ENCODE measurements around the gene NMNAT2.

DNA sequence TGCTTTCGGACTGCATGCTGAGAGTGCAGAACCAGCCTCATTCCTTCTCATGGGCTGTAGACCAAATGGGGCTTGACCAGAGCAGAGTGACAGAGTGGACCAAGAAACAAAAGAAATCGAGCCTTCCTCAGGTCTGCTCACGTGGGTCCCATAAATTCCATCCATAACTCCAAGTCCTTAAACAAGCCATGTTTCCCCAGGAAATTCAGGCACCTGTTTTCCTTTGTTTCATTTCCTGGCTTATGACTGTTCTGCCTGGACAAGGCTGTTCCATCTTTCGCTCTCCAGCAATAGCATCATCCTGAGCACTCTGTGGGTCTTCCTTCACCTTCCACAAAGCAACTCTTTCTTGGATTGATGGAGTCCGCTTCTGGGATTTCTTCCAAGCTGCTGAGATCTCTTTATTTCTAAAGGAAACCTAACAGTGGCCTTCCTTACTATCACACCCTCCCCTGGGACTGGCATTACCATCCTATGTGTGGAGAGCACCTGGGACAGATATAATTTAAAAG, 168.2 kb downstream of the NMNAT2 start:
- TF ChIP-seq POLR2AphosphoS5 (IDR thresholded peaks at IDR 0.05; ENCODE audit: low read depth) (no peak), CREB1 (CRISPR knock-in tag; IDR thresholded peaks at IDR 0.05; ENCODE audit: low read depth) (no peak), ZNF331 (CRISPR knock-in tag; IDR thresholded peaks at IDR 0.05; ENCODE audit: low read depth) (no peak), NANOG (IDR thresholded peaks at IDR 0.05; ENCODE audit: borderline replicate concordance) (no peak), EZH2 (IDR thresholded peaks at IDR 0.05; ENCODE audit: low read depth, unreplicated experiment) (no peak), EZH2phosphoT487 (IDR thresholded peaks at IDR 0.05; ENCODE audit: unreplicated experiment) (no peak), ZNF114 (CRISPR knock-in tag; IDR thresholded peaks at IDR 0.05) (no peak), JUNB (IDR thresholded peaks at IDR 0.05; ENCODE audit: unreplicated experiment) (no peak)
- TF ChIP-seq, protein P1, sequence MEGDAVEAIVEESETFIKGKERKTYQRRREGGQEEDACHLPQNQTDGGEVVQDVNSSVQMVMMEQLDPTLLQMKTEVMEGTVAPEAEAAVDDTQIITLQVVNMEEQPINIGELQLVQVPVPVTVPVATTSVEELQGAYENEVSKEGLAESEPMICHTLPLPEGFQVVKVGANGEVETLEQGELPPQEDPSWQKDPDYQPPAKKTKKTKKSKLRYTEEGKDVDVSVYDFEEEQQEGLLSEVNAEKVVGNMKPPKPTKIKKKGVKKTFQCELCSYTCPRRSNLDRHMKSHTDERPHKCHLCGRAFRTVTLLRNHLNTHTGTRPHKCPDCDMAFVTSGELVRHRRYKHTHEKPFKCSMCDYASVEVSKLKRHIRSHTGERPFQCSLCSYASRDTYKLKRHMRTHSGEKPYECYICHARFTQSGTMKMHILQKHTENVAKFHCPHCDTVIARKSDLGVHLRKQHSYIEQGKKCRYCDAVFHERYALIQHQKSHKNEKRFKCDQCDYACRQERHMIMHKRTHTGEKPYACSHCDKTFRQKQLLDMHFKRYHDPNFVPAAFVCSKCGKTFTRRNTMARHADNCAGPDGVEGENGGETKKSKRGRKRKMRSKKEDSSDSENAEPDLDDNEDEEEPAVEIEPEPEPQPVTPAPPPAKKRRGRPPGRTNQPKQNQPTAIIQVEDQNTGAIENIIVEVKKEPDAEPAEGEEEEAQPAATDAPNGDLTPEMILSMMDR (conservative IDR thresholded peaks at IDR 0.05; ENCODE audit: low read depth in 2 of 2): no peak
- TF ChIP-seq, protein P2, sequence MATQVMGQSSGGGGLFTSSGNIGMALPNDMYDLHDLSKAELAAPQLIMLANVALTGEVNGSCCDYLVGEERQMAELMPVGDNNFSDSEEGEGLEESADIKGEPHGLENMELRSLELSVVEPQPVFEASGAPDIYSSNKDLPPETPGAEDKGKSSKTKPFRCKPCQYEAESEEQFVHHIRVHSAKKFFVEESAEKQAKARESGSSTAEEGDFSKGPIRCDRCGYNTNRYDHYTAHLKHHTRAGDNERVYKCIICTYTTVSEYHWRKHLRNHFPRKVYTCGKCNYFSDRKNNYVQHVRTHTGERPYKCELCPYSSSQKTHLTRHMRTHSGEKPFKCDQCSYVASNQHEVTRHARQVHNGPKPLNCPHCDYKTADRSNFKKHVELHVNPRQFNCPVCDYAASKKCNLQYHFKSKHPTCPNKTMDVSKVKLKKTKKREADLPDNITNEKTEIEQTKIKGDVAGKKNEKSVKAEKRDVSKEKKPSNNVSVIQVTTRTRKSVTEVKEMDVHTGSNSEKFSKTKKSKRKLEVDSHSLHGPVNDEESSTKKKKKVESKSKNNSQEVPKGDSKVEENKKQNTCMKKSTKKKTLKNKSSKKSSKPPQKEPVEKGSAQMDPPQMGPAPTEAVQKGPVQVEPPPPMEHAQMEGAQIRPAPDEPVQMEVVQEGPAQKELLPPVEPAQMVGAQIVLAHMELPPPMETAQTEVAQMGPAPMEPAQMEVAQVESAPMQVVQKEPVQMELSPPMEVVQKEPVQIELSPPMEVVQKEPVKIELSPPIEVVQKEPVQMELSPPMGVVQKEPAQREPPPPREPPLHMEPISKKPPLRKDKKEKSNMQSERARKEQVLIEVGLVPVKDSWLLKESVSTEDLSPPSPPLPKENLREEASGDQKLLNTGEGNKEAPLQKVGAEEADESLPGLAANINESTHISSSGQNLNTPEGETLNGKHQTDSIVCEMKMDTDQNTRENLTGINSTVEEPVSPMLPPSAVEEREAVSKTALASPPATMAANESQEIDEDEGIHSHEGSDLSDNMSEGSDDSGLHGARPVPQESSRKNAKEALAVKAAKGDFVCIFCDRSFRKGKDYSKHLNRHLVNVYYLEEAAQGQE (IDR thresholded peaks at IDR 0.05; ENCODE audit: unreplicated experiment): no peak
- TF ChIP-seq, protein P3, sequence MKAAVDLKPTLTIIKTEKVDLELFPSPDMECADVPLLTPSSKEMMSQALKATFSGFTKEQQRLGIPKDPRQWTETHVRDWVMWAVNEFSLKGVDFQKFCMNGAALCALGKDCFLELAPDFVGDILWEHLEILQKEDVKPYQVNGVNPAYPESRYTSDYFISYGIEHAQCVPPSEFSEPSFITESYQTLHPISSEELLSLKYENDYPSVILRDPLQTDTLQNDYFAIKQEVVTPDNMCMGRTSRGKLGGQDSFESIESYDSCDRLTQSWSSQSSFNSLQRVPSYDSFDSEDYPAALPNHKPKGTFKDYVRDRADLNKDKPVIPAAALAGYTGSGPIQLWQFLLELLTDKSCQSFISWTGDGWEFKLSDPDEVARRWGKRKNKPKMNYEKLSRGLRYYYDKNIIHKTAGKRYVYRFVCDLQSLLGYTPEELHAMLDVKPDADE (IDR thresholded peaks at IDR 0.05): no peak
- TF ChIP-seq, protein P4, sequence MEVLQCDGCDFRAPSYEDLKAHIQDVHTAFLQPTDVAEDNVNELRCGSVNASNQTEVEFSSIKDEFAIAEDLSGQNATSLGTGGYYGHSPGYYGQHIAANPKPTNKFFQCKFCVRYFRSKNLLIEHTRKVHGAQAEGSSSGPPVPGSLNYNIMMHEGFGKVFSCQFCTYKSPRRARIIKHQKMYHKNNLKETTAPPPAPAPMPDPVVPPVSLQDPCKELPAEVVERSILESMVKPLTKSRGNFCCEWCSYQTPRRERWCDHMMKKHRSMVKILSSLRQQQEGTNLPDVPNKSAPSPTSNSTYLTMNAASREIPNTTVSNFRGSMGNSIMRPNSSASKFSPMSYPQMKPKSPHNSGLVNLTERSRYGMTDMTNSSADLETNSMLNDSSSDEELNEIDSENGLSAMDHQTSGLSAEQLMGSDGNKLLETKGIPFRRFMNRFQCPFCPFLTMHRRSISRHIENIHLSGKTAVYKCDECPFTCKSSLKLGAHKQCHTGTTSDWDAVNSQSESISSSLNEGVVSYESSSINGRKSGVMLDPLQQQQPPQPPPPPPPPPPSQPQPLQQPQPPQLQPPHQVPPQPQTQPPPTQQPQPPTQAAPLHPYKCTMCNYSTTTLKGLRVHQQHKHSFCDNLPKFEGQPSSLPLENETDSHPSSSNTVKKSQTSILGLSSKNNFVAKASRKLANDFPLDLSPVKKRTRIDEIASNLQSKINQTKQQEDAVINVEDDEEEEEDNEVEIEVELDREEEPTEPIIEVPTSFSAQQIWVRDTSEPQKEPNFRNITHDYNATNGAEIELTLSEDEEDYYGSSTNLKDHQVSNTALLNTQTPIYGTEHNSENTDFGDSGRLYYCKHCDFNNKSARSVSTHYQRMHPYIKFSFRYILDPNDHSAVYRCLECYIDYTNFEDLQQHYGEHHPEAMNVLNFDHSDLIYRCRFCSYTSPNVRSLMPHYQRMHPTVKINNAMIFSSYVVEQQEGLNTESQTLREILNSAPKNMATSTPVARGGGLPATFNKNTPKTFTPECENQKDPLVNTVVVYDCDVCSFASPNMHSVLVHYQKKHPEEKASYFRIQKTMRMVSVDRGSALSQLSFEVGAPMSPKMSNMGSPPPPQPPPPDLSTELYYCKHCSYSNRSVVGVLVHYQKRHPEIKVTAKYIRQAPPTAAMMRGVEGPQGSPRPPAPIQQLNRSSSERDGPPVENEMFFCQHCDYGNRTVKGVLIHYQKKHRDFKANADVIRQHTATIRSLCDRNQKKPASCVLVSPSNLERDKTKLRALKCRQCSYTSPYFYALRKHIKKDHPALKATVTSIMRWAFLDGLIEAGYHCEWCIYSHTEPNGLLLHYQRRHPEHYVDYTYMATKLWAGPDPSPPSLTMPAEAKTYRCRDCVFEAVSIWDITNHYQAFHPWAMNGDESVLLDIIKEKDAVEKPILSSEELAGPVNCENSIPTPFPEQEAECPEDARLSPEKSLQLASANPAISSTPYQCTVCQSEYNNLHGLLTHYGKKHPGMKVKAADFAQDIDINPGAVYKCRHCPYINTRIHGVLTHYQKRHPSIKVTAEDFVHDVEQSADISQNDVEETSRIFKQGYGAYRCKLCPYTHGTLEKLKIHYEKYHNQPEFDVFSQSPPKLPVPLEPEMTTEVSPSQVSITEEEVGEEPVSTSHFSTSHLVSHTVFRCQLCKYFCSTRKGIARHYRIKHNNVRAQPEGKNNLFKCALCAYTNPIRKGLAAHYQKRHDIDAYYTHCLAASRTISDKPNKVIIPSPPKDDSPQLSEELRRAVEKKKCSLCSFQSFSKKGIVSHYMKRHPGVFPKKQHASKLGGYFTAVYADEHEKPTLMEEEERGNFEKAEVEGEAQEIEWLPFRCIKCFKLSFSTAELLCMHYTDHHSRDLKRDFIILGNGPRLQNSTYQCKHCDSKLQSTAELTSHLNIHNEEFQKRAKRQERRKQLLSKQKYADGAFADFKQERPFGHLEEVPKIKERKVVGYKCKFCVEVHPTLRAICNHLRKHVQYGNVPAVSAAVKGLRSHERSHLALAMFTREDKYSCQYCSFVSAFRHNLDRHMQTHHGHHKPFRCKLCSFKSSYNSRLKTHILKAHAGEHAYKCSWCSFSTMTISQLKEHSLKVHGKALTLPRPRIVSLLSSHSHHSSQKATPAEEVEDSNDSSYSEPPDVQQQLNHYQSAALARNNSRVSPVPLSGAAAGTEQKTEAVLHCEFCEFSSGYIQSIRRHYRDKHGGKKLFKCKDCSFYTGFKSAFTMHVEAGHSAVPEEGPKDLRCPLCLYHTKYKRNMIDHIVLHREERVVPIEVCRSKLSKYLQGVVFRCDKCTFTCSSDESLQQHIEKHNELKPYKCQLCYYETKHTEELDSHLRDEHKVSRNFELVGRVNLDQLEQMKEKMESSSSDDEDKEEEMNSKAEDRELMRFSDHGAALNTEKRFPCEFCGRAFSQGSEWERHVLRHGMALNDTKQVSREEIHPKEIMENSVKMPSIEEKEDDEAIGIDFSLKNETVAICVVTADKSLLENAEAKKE (CRISPR knock-in tag; IDR thresholded peaks at IDR 0.05): no peak
